GM21619 (cell line): ENCODE results near the gene LRMDA.

Source experiments
- ATAC-seq: cut with Tn5 transposase; IDR thresholded peaks from one replicate; pipeline ENCODE4 v1.9.1; 2021; ENCODE audit not compliant: unreplicated experiment

Gene LRMDA

GRCh38 chr10:75401569-75402485 is 29.6 kb upstream of the LRMDA start, which contains the start of gene ZNF503:
Gene ZNF503, minus strand, starts transcription at chr10:75401764. Its CDS starts 345 bp downstream, at chr10:75401419.
- ATAC-seq, result peak; percentile 62

GRCh38 chr10:75402486-75403143 is 28.8 kb upstream of the LRMDA start:
- ATAC-seq, result no peak

GRCh38 chr10:75403144-75403938 is 28.1 kb upstream of the LRMDA start:
- ATAC-seq, result no peak

- no peak for ATAC-seq
These were observed 27.2 kb upstream of the LRMDA start for GRCh38 chr10:75403939-75404814.

GRCh38 chr10:75404815-75405597 is 26.4 kb upstream of the LRMDA start:
- ATAC-seq, result no peak

- ATAC-seq, result no peak
These were observed 25.6 kb upstream of the LRMDA start for GRCh38 chr10:75405598-75406461.

- ATAC-seq, result no peak
These were observed 24.8 kb upstream of the LRMDA start for GRCh38 chr10:75406462-75407223.

GRCh38 chr10:75407224-75407712 is 24.2 kb upstream of the LRMDA start:
- no peak for ATAC-seq

- no peak for ATAC-seq
These were observed 23.5 kb upstream of the LRMDA start for GRCh38 chr10:75407713-75408508.

- ATAC-seq, result no peak
These were observed 22.9 kb upstream of the LRMDA start for GRCh38 chr10:75408509-75408875.

GRCh38 chr10:75408911-75409885 is 22.2 kb upstream of the LRMDA start:
- no peak for ATAC-seq

GRCh38 chr10:75410132-75411005 is 21.1 kb upstream of the LRMDA start:
- ATAC-seq, result no peak

GRCh38 chr10:75414527-75414926 is 16.9 kb upstream of the LRMDA start:
- ATAC-seq, result no peak

- no peak for ATAC-seq
These were observed 13.9 kb upstream of the LRMDA start for GRCh38 chr10:75417522-75417927.

GRCh38 chr10:75418293-75418692 is 13.1 kb upstream of the LRMDA start:
- no peak for ATAC-seq
